Ectodermal cell (in vitro differentiated cells): Measurements from ENCODE around the gene KRT7.
"Not testable (repeated sequence)": the region's sequence is repeated elsewhere in the genome, so short reads cannot be mapped to it uniquely, and the experiment has no call there.

Source experiments
- H3K27ac ChIP-seq: 2 replicates; pipeline ENCODE4 v1.7.0; 2013; ENCODE audit warnings: mild to moderate bottlenecking, low read depth, low read length; ENCODE audit not compliant: insufficient read depth, poor library complexity, severe bottlenecking
- H3K27me3 ChIP-seq: 2 replicates; pipeline ENCODE4 v1.7.0; 2013; ENCODE audit warnings: mild to moderate bottlenecking, low read length; ENCODE audit not compliant: insufficient read depth, control insufficient read depth, poor library complexity, severe bottlenecking
- H3K36me3 ChIP-seq: one replicate; pipeline ENCODE4 v1.7.0; 2013; ENCODE audit warnings: low read length; ENCODE audit not compliant: control insufficient read depth, insufficient read depth
- H3K4me1 ChIP-seq: one replicate; pipeline ENCODE4 v1.7.0; 2013; ENCODE audit warnings: low read length; ENCODE audit not compliant: control insufficient read depth, insufficient read depth
- H3K4me3 ChIP-seq: 2 replicates; pipeline ENCODE4 v1.7.0; 2013; ENCODE audit warnings: low read depth, low read length, control low read depth; ENCODE audit not compliant: insufficient read depth
- H3K9me3 ChIP-seq: 2 replicates; pipeline ENCODE4 v1.7.0; 2013; ENCODE audit warnings: mild to moderate bottlenecking, low read length, moderate library complexity; ENCODE audit not compliant: control insufficient read depth
- WGBS, 2 experiments: methylation state at CpG; one replicate each; pipeline ENCODE4 v1.1.7; 2013; ENCODE audit warnings: missing lambda C conversion rate in 2 of 2; 5-methylcytosine and 5-hydroxymethylcytosine counted together

The KRT7 gene

DNA sequence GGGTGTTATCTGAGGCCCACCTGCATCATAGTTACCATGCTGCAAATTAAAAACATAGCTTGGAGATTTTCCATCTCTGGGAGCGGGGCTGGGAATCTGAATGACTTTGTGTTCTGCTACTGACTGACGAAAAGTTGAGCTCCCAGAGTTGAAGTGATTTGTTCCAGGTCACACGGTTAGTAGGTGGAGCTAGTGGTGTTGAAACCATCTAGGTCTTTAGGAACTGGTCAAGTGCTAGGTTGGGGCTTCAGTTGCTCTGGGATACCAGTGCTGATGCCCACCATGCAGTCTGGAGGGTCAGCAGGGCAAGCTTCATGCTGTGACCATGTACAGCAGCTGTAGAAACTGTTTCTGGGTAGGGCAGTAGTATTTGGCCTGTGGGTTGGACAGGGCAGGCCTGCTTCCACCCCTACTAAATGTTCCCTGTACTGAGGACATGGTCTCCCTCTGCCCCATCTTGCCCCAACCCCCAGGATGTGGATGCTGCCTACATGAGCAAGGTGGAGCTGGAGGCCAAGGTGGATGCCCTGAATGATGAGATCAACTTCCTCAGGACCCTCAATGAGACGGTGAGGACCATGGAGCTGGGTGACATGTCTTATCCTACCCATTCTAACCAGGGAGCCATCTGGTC lies 5.3 kb downstream of the KRT7 start:
- H3K4me1 ChIP-seq, result peaks cover 5% of the 10 kb centered on the region
- no peaks in the 10 kb centered on the region for H3K9me3 ChIP-seq
- no peak overlapping the region for H3K4me3 ChIP-seq
- H3K27ac ChIP-seq, result no peak overlapping the region
- H3K36me3 ChIP-seq, result no peaks in the 10 kb centered on the region
- 90 to 91% methylated on average over 4 of the region's 4 CpGs for WGBS, 2 experiments
- peaks cover 14% of the 10 kb centered on the region for H3K27me3 ChIP-seq

DNA sequence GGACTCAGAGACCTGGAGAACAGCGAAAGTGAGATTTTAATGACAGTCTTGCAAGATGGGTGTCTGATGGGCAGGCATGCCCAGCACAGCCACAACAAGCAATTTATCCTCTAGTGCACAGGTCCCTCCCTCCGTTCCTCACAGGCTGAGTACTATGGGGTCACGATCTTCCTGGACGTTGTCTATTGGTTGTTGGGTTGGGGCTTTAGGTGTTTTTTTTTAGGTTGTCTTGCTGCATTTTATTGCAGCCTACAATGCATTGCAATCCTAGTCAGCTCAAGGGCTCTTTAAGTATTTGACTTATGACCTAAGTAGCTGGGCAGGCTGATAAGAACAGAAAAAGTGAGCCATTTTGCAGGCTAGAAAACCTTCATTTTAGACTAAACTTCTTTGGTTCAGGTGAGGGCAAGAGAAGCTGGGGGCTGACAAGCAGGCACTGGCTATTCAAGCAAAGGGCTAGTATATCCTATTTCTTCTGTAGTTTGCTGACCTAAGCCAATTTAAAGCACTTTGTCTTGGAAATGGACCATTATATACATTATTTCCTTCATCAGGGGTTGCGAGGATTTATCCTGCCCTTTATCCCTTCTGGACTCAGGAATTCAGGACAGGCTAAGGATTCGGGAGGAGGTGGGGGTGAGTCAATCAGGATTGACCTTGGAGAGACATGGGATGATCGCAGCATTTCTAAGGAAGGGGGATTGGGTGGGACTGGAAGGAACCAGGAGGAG lies 6.0 kb downstream of the KRT7 start:
- Histone ChIP-seq H3K9me3 (no peaks in the 10 kb centered on the region), H3K4me3 (no peak overlapping the region), H3K4me1 (no peaks in the 10 kb centered on the region), H3K27ac (no peak overlapping the region), H3K36me3 (no peaks in the 10 kb centered on the region), H3K27me3 (peaks cover 6% of the 10 kb centered on the region)
- 94 to 96% methylated on average over 7 of the region's 7 CpGs for WGBS, 2 experiments

DNA sequence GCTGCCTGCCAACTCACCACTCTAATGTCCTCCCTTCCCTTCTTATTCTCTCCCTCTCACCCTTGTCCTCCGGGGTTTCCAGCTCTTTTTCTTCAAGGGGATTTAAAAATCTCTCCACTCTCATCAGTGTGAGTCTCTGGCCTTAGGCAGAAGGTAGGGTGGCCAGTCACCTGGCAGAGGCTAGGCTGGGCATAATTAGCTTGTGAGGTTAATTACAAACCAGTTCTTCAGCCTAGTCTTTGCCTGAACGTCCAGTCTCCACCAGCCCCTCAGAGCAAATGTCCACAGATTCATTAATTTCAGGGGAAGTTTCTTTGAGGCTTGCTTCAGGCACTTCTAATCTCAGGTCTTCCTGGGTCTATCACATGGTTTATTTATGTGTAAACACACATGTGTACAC lies 6.7 kb downstream of the KRT7 start:
- 89 to 91% methylated on average over 2 of the region's 2 CpGs for WGBS, 2 experiments
- Histone ChIP-seq H3K4me1 (no peaks in the 10 kb centered on the region), H3K4me3 (no peak overlapping the region), H3K27ac (no peak overlapping the region), H3K9me3 (no peaks in the 10 kb centered on the region), H3K27me3 (peaks cover 3% of the 10 kb centered on the region), H3K36me3 (no peaks in the 10 kb centered on the region)

DNA sequence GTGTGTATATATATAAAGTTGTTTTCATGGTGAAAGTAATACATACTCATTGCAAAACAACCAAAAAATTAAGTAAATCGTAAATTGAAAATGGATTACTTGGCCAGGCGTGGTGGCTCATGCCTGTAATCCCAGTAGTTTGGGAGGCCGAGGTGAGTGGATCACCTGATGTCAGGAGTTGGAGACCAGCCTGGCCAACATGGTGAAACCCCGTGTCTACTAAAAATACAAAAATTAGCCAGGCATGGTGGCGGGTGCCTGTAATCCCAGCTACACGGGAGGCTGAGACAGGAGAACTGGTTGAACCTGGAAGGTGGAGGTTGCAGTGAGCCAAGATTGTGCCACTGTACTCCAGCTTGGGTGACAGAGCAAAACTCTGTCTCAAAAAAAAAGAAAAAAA lies 7.2 kb downstream of the KRT7 start:
- not testable (repeated sequence) for H3K27me3 ChIP-seq, H3K36me3 ChIP-seq, H3K9me3 ChIP-seq, H3K27ac ChIP-seq, H3K4me1 ChIP-seq, H3K4me3 ChIP-seq
- 89 to 93% methylated on average over 6 of the region's 6 CpGs for WGBS, 2 experiments

DNA sequence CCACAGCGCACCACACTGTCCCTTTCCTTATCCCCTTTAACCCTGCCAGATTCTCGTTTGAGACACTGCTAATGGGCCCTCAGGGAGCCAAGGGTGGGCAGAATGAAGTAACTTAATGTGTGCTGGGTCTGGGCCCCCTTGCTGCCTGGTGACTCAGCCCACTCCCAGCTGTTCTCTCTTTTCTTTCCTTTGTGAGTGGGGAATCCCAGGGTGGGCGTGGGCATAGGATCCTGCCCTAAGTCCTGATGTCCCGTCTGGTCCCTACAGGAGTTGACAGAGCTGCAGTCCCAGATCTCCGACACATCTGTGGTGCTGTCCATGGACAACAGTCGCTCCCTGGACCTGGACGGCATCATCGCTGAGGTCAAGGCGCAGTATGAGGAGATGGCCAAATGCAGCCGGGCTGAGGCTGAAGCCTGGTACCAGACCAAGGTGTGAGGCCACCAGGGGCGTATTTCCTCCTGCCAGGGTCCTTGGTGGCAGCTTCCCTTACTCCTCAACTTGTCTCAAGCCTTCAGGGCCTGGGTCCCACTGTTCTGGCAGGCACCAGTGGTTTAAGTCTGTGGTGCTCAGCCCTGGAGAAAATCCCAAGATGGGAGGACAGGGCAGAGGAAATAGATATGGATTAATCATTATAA lies 8.3 kb downstream of the KRT7 start:
- Histone ChIP-seq H3K4me1 (no peaks in the 10 kb centered on the region), H3K4me3 (no peak overlapping the region), H3K36me3 (no peaks in the 10 kb centered on the region), H3K9me3 (no peaks in the 10 kb centered on the region), H3K27ac (no peak overlapping the region), H3K27me3 (no peaks in the 10 kb centered on the region)
- WGBS, 2 experiments, result 85% methylated on average over 11 of the region's 11 CpGs

DNA sequence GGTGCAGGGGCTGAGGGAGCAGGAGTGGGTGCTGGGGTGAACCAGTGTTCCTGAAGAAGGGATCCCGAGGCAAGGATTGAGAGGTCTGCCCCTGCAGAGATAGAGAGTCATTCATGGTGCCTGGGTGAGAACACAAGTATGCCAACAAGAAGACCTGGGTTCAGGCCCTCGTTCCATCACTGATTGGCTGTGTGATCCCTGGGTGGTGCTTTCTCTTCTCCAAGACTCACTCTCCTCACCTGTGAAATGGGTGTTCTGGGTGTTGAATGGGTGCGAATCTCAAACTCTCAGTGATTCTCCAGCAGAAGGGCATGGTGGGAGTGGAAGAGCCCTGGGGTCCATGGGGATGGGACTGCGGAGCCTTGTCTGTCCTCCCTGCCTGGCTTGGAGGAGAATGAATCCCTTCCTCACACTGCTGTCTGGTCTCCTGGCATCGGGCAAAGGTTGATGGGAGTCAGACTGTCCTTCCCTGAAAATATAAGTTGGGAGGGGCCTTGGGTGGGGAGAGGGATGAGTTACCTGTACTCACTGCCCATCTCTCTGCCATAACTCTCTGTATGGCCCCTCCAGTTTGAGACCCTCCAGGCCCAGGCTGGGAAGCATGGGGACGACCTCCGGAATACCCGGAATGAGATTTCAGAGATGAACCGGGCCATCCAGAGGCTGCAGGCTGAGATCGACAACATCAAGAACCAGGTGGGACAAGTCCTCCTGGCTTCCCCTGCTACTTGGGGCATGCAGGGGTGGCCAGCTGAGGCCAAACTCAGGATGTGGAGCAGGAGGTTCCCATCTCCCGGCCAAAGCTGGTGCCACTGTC lies 9.6 kb downstream of the KRT7 start:
- no peaks in the 10 kb centered on the region for H3K27me3 ChIP-seq
- WGBS, 2 experiments, result 95 to 96% methylated on average over 11 of the region's 11 CpGs
- H3K9me3 ChIP-seq, result no peaks in the 10 kb centered on the region
- H3K4me3 ChIP-seq, result no peak overlapping the region
- H3K4me1 ChIP-seq, result no peaks in the 10 kb centered on the region
- H3K27ac ChIP-seq, result no peak overlapping the region
- no peaks in the 10 kb centered on the region for H3K36me3 ChIP-seq

DNA sequence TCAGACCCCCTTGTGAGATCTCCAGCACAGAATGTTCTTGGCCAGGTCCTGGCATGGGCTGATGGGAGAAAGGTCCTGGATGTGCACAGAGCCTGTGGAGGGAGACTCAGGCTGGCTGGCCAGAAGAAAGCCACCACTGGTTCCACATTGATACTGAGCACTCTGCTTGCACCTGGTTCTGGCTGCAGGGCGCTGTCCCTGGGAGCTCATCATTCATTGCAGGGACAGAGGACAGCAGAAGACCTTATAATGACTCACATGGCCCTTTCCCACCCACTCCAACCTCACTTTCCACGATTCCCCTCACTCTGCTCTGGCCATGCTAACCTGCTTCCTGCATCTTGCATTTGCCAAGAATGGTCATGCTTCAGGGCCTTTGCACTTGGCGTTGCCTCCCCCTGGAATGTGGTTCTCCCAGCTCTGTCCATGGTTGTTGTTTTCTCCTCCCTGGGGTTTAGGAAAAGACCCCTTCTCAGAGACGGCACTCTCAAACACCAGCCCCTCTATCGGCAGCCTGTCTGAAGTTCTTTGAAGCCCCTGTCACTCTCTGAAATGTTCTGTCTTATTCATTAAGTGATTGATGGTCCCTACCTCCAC lies 10.3 kb downstream of the KRT7 start:
- H3K27me3 ChIP-seq, result peaks cover under 1% of the 10 kb centered on the region
- no peak overlapping the region for H3K27ac ChIP-seq
- WGBS, 2 experiments, result 74 to 84% methylated on average over 5 of the region's 5 CpGs
- no peaks in the 10 kb centered on the region for H3K36me3 ChIP-seq
- no peaks in the 10 kb centered on the region for H3K9me3 ChIP-seq
- H3K4me3 ChIP-seq, result no peak overlapping the region
- H3K4me1 ChIP-seq, result no peaks in the 10 kb centered on the region

DNA sequence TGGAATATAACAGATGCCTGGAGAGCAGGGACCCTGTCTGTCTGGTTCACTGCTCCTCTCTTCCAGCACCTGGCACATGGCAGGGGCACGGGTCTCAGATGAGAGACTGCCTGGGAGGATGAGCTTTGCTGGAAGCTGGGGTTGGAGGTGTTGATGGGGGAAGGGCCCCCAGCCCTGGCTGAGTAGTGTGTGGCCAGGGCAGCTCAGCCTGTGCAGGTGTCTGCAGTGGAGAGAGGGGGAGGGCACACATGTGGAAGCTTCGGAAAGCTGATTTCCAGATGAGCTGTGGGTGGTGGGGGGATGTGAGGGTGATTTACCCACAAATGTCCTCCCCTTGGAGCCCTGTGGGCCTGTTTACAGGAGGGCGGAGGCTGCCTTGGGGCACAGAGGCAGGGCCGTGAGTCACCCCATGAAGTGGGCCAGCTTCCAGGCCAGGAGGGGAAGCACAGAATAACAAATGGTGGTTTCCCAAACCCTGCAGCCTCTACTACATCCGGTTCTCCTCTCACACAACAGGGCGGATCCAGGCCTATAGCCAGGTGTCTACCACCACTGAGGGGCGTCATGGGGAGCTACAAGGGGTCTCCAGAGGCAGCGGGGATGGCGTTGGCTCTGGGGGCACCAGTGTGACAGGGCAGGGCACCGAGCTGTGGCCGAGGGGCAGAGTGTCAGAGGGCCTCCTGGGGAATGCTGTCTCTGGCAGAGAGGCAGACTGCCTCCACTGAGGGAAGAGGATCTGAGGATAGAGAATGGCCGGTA lies 11.0 kb downstream of the KRT7 start:
- 82% methylated on average over 12 of the region's 12 CpGs for WGBS, 2 experiments
- H3K27me3 ChIP-seq, result peaks cover 7% of the 10 kb centered on the region
- no peaks in the 10 kb centered on the region for H3K36me3 ChIP-seq
- no peaks in the 10 kb centered on the region for H3K4me1 ChIP-seq
- no peak overlapping the region for H3K27ac ChIP-seq
- no peaks in the 10 kb centered on the region for H3K9me3 ChIP-seq
- H3K4me3 ChIP-seq, result no peak overlapping the region

DNA sequence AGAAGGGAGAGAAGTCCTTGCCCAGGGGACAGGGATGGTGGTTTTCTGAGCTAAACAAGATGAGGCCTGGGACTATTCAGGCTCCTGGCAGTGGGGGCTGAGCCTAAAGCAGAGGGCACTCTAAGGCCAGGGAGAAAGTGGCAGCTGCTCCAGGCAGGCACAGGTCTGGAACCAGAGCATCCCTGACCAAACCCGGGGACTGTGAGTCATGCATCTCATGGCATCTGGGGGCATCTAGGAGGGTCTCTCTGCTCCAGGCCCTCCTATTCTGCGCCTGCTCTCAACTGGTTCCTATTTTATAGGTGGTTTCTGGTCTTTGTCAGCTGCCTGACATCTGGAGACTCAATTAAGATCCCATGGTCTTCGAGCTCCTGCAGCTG lies 11.6 kb downstream of the KRT7 start:
- no peaks in the 10 kb centered on the region for H3K9me3 ChIP-seq
- 88 to 93% methylated on average over 3 of the region's 3 CpGs for WGBS, 2 experiments
- H3K36me3 ChIP-seq, result no peaks in the 10 kb centered on the region
- peaks cover 13% of the 10 kb centered on the region for H3K27me3 ChIP-seq
- H3K27ac ChIP-seq, result no peak overlapping the region
- H3K4me3 ChIP-seq, result no peak overlapping the region
- no peaks in the 10 kb centered on the region for H3K4me1 ChIP-seq
